ENCODE results near the gene GAR1.

GRCh38 chr4:109847896-109848442 lies 32.4 kb downstream of the GAR1 start, which contains the start of gene LRIT3:
- TF ChIP-seq EZH2 (IDR thresholded peaks at IDR 0.05) (no peak), POLR2AphosphoS5 (IDR thresholded peaks at IDR 0.05; ENCODE audit: borderline replicate concordance, low read depth, low read length) (no peak)

Measured in SK-N-MC (cell line).